ENCODE results near the gene FSTL3.
"Not testable (repeated sequence)": the region's sequence is repeated elsewhere in the genome, so short reads cannot be mapped to it uniquely, and the experiment has no call there.

Gene FSTL3
- 2.4 reads per million in 2 experiments for total RNA-seq

GRCh38 chr19:676339-677105 is at the start of gene FSTL3:
FSTL3 (plus strand) TSS chr19:676392; CDS start chr19:676424, 32 bp downstream.
- DNase-seq (ENCODE audit: low read depth) = no peak

GRCh38 chr19:626566-626965 is 49.6 kb upstream of the FSTL3 start:
- not testable (repeated sequence) for DNase-seq (ENCODE audit: low read depth)

DNA sequence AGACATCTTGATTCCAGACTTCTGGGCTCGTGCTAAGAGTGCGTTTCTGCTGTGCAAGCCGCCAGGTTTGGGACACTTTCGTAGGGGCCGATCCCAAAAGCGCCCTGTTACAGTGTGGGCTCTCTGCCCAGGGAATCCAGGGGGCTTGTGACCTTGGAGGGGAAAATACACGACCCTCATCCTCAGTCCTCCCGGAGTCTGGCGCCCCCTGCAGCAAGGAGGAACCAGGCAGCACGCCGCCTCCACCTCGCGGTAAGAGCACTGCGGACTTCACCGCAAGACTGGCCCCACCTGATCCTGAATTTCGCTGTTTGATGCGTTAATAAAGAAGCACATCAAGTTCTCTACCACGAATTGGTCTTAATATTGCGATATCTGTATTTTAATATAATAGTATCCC is 48.0 kb upstream of the FSTL3 start:
- DNase-seq (ENCODE audit: low read depth) = no peak

DNA sequence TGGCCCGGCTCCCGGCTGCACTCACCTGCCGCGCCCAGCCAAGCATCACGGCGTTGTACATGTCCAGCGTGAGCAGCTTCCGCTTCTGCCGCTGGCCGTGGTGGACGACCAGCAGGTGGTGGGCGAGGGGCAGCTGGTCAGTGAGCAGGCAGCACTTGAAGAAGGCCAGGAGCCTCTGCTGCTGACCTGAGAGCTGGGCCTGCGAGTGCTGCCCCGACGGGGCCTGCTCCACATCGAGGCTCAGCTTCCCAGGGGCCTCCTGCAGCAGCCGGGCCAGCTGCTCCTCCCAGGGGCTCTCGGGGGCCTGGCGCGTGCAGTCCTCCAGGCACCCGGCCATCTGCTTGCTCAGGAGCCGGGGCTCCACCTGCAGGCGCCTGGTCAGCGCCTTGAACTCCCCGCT is 46.7 kb upstream of the FSTL3 start:
- DNase-seq (ENCODE audit: low read depth) = not testable (repeated sequence)

- DNase-seq (ENCODE audit: low read depth) = no peak
Measured at GRCh38 chr19:629961-630714, 46.1 kb upstream of the FSTL3 start.

- DNase-seq (ENCODE audit: low read depth) = no peak
Measured at GRCh38 chr19:632579-633067, 43.6 kb upstream of the FSTL3 start.

DNA sequence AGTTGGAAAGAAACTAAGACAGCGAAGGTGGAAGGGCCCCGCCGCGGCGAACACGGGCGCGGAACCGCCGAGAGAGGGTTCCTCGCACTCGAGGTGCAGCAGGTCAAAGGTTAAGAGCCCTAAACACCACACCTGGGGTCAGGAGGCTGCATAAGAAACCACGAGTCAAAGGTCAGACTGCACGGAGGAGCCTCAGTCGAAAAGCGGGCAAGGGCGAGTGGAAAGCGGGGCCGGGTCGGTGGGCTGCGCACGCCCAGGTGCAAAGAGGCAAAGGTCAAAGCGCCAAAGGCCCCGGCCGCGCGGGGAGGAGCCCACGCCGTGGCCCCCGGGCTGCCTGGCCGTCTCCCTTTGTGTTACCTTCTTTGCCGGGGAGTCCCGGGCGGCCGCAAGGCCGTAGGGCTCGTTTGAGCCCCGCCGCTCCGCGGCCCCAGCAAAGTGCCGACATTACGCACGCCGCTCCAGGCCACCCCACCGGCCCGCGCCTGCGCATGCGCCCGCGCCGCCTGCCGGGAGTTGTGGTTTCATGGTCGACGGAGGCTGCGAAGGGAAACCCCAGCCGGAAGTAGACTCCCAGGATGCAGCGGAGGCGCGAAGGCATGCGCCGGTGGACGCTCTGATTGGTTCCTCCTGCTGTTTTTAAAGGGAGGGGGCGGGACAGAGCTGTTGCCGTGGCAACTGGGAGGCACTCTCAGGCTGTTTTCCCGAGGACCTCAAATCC is 43.0 kb upstream of the FSTL3 start, which contains the start of gene POLRMT:
Gene POLRMT, minus strand, starts transcription at position 470 of the 718 bp plus-strand sequence. Its CDS starts 25 bp downstream, at position 445.
- DNase-seq (ENCODE audit: low read depth) = peak; percentile 93

- DNase-seq (ENCODE audit: low read depth) = no peak
Measured at GRCh38 chr19:633786-634639, 42.2 kb upstream of the FSTL3 start.

DNA sequence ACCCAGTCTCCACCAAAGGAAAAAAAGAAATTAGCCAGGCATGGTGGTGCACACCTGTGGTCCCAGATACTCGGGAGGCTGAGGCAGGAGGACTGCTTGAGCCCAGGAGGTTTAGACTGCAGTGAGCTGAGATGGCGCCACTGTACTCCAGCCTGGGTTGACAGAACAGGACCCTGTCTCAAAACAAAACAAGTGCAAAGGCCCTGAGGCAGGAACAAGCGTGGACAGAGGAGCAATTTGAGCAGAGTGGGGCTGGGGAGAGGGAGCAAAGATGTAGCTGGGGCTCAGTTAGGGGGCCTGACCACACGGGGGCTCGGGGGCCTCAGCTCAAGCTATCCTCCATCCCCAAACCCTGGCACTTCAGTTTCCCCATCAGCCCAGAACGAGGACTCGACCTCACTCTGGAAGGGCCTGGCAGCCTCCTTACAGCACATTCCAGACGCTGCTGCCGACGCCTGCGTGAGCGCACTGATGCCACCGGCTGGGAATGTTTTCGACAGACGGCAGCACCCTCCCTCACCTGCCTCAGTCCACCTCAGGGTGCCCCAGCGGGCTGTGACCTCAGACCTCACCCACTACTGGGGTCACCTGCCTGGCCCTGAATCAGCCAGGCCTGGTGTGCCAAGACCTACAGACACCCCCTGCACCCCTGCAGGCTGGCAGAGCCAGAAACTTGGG is 41.1 kb upstream of the FSTL3 start:
- DNase-seq (ENCODE audit: low read depth) = no peak

GRCh38 chr19:638906-639252 is 37.3 kb upstream of the FSTL3 start:
- DNase-seq (ENCODE audit: low read depth) = no peak

GRCh38 chr19:639253-640160 is 36.7 kb upstream of the FSTL3 start, which contains the start of gene FGF22:
FGF22 (plus strand) TSS chr19:639879; CDS start chr19:639926, 47 bp downstream.
- DNase-seq (ENCODE audit: low read depth) = peak; percentile 96

DNA sequence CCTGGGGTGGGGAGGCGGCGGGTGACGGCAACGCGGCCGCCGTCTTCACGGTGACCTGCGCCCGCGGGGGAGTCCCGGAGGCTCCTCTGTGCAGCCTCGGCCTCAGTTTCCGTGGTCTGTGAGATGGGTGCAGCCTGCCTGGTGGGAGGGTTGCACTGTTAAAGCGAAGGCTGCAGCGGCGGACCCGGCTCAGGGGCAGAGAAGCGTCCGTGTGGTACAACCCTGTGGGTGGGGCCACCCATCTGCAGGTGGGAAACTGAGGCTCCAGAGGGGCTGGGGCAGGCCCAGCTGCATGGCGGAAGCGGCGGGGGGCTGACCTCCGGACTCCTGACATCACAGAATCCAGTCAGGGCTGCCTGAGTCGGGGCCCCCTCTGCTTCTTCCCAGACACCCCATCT is 36.0 kb upstream of the FSTL3 start:
- DNase-seq (ENCODE audit: low read depth) = no peak

DNA sequence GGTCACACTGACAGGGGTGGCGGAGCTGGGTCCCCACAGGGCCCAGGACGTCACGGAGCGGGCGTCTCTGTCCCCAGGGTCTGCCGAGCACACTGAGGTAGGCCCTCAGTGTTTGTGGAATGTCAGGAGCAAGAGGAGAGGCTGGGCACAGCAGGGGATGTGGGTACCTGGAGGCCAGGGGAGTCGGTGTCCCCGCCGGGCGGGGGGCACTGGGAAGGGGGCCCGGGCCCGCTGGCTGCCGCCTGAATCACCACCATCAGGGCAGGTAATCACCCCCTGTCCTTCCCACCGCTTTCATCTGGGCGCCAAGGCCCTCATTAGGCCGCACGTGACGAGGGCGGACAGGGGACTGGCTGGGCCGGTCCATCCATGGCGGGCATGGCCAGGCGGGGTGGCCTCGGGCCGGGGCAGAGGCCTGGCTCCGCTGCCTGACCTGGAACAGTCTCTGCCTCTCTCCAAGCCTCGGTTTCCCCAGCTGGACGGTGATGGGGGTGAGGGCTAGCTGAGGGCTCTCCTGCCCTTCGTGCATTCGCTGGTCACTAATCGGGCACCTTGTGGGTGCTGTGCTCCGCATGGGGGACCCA is 35.5 kb upstream of the FSTL3 start:
- DNase-seq (ENCODE audit: low read depth) = no peak

DNA sequence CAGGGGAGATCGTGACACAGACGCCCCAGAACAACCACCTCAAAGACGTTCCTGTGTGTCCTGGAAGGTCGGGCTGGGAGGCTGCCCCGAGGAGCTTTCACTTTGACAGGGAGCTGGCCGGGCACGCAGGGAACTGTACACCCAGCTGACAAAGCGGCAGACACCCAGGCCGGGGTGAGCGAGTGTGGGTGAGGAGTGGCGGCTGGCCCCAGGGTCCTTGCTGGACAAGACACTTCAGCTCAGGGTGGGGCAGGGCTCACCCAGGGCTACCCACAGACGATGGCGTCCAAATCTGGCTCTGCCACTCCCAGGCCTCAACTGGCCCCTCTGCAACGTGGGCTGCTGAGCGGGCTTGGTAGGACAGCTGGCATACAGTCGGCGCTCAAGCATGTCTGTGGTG is 34.5 kb upstream of the FSTL3 start:
- no peak for DNase-seq (ENCODE audit: low read depth)

GRCh38 chr19:642767-643727 is 33.1 kb upstream of the FSTL3 start:
- DNase-seq (ENCODE audit: low read depth) = no peak

- no peak for DNase-seq (ENCODE audit: low read depth)
Measured at GRCh38 chr19:643736-644135, 32.5 kb upstream of the FSTL3 start.

DNA sequence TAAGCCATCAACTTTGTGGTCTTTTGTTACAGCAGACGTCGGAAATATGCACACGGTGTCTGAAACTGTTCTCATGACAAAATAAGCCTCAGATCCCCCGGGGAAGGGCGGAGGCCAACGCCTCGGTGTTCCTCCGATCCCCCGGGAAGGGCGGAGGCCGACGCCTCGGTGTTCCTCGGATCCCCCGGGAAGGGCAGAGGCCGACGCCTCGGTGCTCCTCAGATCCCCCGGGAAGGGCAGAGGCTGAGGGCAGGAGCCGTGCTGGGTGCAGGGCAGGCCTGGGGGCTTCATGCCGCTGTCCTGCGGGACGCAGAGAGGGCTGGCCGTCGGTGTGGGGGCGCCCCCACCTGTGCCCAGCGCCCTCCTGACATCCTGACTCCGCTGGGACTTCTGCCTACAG is 31.8 kb upstream of the FSTL3 start:
- DNase-seq (ENCODE audit: low read depth) = no peak

GRCh38 chr19:644789-645188 is 31.4 kb upstream of the FSTL3 start:
- DNase-seq (ENCODE audit: low read depth) = no peak

Data from T follicular helper cell (primary cell).